Right renal cortex interstitium (tissue), 3 donors: ENCODE results near the gene TOR1A. TPM values are rescaled to one million over a fixed set of nuclear protein-coding genes. Genes with fewer than 3 reads are reported as not detected.
A peak's percentile ranks its signal among the peaks of the same experiment; 100 is the strongest.
"Not testable (repeated sequence)": the region's sequence is repeated elsewhere in the genome, so short reads cannot be mapped to it uniquely, and the experiment has no call there.

Source experiments
- DNase-seq, 3 donors: peaks; one replicate each; pipeline ENCODE4 v3.0.0-alpha.2; 2013; ENCODE audit warnings: low read depth in 3 of 3, low spot score in 2 of 3
- polyA plus RNA-seq, 3 donors: library from polyadenylated mRNA; unstranded; fragments of 120-200 nt; gene quantifications; one replicate each; pipeline ENCODE4 v1.2.1, GENCODE V29; 2013; ENCODE audit not compliant: insufficient read length in 3 of 3

TOR1A gene
- polyA plus RNA-seq, 3 donors = 43.9 to 45.0 (median 44.1) TPM

- DNase-seq = not testable (repeated sequence)
These were observed 39.0 kb downstream of the TOR1A start for GRCh38 chr9:129784970-129785369.

GRCh38 chr9:129783516-129784361 lies 40.2 kb downstream of the TOR1A start:
- peak in 2 of 3 donors; percentile 41 to 57 for DNase-seq

- DNase-seq = no peak
These were observed 42.0 kb downstream of the TOR1A start for GRCh38 chr9:129781981-129782380.

- DNase-seq = no peak
These were observed 42.8 kb downstream of the TOR1A start for GRCh38 chr9:129781131-129781530.

- DNase-seq = no peak
These were observed 44.3 kb downstream of the TOR1A start for GRCh38 chr9:129779560-129780190.

- no peak for DNase-seq
These were observed 45.5 kb downstream of the TOR1A start for GRCh38 chr9:129778469-129778868.

GRCh38 chr9:129777769-129778130 lies 46.2 kb downstream of the TOR1A start:
- DNase-seq = no peak

GRCh38 chr9:129776938-129777768 lies 46.8 kb downstream of the TOR1A start:
- DNase-seq = peak in 2 of 3 donors; percentile 41 to 53

GRCh38 chr9:129776566-129776937 lies 47.4 kb downstream of the TOR1A start:
- DNase-seq = no peak

- not testable (repeated sequence) for DNase-seq
These were observed 47.8 kb downstream of the TOR1A start for GRCh38 chr9:129776096-129776495.

GRCh38 chr9:129775448-129775798 lies 48.5 kb downstream of the TOR1A start:
- no peak for DNase-seq

- DNase-seq = no peak
These were observed 49.0 kb downstream of the TOR1A start for GRCh38 chr9:129774791-129775447.

- no peak for DNase-seq
These were observed 50.5 kb downstream of the TOR1A start for GRCh38 chr9:129773262-129774048.

GRCh38 chr9:129770741-129771140 lies 53.2 kb downstream of the TOR1A start:
- DNase-seq = no peak

- DNase-seq = no peak
These were observed 54.3 kb downstream of the TOR1A start for GRCh38 chr9:129769669-129770068.

- DNase-seq = no peak
These were observed 55.5 kb downstream of the TOR1A start for GRCh38 chr9:129768486-129768885.

- no peak for DNase-seq
These were observed 58.1 kb downstream of the TOR1A start for GRCh38 chr9:129765764-129766317.

- DNase-seq = no peak
These were observed 60.7 kb downstream of the TOR1A start for GRCh38 chr9:129762985-129763926.
